HUDEP-2 (cell line): Measurements from ENCODE around the gene CLDN24.
A peak's percentile ranks its signal among the peaks of the same experiment; 100 is the strongest.

Experiments used
- DNase-seq, 76 experiments: peaks; one replicate each; lab custom pipeline; 2025; ENCODE audit not compliant: unreplicated experiment in 76 of 76; lab: John Stamatoyannopoulos, UW

CLDN24 gene

GRCh38 chr4:183323295-183323694 lies 1.1 kb upstream of the CLDN24 start:
- no peak for DNase-seq

- DNase-seq = no peak
Measured at GRCh38 chr4:183321516-183321915, 710 bp downstream of the CLDN24 start.

DNA sequence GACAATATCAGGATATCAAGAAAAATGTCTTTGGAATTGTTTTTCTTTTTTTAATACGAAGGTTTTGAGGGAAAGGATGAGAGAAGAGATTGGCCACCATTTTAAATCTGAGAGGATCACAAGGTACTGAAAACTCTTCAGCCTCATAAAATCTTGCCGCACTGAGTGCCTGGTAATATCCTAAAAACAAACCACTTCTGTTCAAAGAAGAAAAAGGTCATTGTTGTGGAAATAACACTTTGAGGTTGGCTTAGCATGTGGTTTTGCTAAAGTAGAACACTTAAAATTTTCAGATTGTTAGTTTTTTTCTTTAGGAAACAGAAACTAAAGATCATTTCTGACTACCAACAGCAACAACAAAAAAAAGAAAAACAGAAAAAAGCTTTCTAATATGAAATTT lies 1.1 kb downstream of the CLDN24 start:
- no peak for DNase-seq

- no peak for DNase-seq
Measured at GRCh38 chr4:183320211-183321059, 1.8 kb downstream of the CLDN24 start, which contains the start of gene CLDN22. CLDN22 (minus strand) TSS chr4:183320276; CDS start chr4:183320218, 58 bp downstream.

- no peak for DNase-seq
Measured at GRCh38 chr4:183318656-183319055, 3.6 kb downstream of the CLDN24 start.

DNA sequence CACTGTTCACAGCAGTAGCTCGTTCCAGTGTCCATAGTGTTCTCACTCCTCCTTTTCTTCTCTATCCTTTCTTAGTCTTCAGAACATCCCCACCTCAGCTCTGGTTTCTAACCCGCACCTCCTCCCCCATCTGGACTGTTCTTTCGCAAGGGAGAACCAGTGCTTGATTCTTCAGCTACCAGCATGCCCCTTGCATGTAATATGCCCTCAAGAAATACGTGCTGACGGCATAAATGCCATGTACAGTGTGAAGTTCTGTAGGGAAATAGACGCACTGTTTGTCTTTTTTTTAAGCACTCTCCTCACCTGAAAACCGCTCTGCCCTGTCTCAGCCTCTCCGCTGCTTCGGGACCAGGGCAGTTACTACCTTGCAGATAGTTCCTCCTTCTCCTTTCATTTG lies 7.4 kb downstream of the CLDN24 start:
- DNase-seq = no peak

GRCh38 chr4:183314336-183314735 lies 7.9 kb downstream of the CLDN24 start:
- DNase-seq = no peak

GRCh38 chr4:183312841-183313240 lies 9.4 kb downstream of the CLDN24 start:
- no peak for DNase-seq

- DNase-seq = no peak
Measured at GRCh38 chr4:183306811-183307210, 15.4 kb downstream of the CLDN24 start.

DNA sequence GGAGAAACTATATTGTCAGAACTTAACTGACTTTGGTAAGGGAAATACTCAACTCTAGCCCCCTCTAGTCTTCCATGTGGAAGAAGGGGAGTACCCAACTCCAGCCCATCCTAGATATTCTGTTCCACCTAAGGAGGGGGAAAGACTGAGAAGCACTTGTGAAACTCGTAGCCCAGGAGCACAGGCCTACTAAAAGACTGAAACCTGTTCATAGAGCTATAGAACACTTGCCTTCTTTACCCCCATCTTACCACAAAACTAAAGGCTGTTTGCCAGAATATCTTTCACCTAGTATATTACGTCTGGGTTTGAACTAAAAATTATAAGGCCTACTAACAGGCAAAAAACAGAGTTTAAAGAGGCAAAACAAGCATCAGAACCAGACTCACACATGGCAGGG lies 17.7 kb downstream of the CLDN24 start:
- DNase-seq = no peak

- DNase-seq = no peak
Measured at GRCh38 chr4:183304067-183304466, 18.2 kb downstream of the CLDN24 start.

GRCh38 chr4:183303301-183303700 lies 18.9 kb downstream of the CLDN24 start:
- DNase-seq = no peak

DNA sequence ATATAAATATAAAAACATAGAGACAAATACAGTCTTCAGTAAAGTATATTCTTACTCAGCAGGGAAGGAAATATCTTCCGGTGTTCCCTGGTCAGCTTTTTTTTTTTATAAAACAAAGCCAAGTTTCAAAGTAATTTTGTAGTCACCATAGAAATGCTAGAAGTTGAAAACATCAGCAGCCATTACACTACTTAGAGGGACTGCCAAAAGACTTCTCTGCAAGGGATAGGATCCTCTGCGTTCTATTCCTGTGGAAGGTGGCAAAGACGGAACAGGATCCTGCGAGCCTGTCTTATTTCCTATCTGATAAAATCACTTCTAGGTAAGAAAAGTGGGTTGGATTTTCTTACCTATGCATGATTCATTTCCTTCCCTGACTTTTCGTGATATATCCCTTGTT lies 21.6 kb downstream of the CLDN24 start:
- DNase-seq = no peak

DNA sequence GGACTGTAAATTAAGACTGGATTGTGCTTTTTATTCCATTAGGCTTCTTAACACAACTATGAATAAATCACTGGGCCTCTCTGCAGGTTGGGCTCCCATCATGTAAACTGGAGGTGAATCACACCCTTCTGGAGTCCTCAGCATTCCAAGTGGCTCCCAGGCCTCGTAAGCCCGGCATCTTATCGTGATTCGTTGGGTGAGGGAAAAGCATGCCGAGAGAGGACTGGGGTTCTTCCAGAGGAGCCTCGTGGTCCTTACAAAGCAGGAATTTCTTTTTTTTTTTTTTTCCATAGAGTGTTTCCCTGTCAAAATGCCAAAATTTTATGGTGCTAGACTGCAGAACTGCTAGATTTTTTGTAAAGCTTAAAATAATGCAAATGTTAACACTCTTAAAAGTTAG lies 22.2 kb downstream of the CLDN24 start:
- DNase-seq = no peak

GRCh38 chr4:183299464-183299863 lies 22.8 kb downstream of the CLDN24 start:
- DNase-seq = no peak

DNA sequence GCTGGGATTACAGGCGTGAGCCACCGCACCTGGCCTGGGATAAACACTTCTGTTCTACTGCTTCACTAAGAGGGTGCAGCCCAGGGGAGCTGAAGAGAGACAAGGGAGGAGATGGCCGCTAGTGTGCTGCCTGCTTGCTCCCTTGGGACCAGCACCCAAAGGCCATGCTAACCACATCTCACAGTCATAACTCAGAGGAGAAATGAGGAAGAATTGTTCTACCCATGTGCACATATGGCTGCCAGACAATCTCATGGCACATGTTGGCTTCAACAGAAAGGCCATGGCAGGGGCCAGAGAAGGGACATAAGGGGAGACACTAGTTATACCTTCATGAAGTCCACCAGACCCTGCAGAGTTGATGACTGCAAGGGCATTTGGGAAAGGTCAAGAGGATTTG lies 24.6 kb downstream of the CLDN24 start:
- no peak for DNase-seq

DNA sequence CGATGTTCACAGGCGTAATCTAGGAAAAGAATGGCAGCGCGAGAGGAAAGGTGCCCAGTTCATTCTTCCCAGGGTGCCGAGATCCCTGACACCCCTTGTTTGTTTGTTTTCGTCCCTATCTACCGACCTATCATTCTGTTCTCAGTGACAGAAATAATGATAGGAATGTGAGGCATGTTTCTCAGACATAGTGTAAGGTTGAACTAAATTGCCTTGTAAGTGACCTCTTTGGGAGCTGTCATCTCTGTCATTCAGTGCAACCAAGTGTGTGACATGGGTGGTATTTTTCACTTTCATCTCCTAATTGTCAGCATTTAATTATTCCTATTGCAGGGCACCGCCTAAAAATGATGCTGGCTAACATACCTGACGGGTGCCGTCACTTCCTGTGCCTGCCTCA lies 26.5 kb downstream of the CLDN24 start:
- no peak for DNase-seq

DNA sequence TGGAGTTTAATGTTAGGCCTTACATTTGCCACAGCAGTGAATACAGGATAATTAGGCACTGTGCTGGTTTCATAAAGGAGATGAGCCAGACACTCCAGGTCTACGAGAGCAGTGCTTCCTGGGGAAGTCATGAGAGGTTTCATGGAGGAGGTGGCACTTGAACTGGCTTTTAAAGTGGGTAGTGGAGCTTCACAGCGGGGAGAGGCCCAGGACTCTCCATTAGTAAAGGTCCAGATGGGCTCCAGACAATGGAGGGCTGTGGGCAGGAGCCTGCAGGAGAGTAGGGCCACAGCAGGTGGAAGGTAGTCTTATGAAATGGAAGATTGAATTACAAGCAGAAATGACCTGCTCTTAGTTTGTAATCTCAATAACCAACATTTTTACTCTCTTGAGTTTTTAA lies 31.2 kb downstream of the CLDN24 start:
- DNase-seq = no peak

- peak in 28 of 76 experiments; percentile 1 to 38 (median 9) for DNase-seq
Measured at GRCh38 chr4:183289688-183290087, 32.5 kb downstream of the CLDN24 start.

DNA sequence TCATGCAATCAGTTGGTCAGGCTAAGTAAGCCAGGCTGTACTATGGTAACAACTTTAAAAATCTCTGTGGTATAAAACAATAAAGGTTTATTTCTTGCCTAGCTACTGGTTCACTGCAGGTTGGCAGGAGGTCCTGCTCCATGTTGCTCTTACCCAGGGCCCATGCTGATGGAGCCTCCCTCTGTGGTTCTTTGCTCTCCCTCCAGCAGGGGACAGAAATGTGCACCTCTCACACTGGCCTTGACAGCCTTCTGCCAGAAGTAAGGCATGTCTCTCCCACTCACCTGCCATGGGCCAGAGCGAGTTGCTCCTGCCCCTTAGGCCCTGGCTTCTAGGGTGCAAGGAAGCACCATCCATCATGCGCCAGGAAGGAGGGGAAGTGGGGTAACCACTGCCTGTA lies 33.3 kb downstream of the CLDN24 start:
- peak in 10 of 76 experiments; percentile 1 to 19 (median 8) for DNase-seq

DNA sequence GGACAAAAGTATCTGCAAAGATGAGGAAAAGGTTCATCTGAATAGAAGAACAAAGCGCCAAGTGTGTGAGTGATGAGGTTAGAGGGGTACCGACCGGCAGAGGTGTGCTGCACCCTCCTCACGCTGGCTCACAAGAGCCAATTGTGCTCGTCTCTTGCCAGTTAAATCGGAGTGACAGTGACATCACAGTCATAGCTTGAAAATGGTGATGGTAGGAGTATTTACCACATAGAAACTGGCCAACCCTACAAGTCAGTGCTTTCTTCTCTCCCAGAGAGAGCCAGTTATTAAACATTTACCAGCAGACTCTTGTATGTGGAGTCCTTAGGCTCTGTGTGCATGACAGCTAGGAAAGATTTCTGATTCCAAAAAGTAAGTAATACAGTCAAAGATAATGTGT lies 34.5 kb downstream of the CLDN24 start:
- no peak for DNase-seq

- no peak for DNase-seq
Measured at GRCh38 chr4:183287309-183287659, 34.9 kb downstream of the CLDN24 start.
